IPS-NIHi7 (cell line): ENCODE data around the gene AFF3.

Source experiments
- DNase-seq: peaks from one replicate; pipeline ENCODE4 v3.0.0; 2012; ENCODE audit warnings: mixed read lengths; ENCODE audit errors: extremely low spot score

The AFF3 gene

GRCh38 chr2:99636144-99637034 is 506.0 kb downstream of the AFF3 start:
- DNase-seq = no peak

- DNase-seq = no peak
These were observed 506.7 kb downstream of the AFF3 start for GRCh38 chr2:99635710-99636109.

- DNase-seq = no peak
These were observed 508.2 kb downstream of the AFF3 start for GRCh38 chr2:99634234-99634633.

- no peak for DNase-seq
These were observed 510.7 kb downstream of the AFF3 start for GRCh38 chr2:99631700-99632099.

GRCh38 chr2:99629320-99629719 is 513.1 kb downstream of the AFF3 start:
- no peak for DNase-seq

GRCh38 chr2:99626158-99626557 is 516.2 kb downstream of the AFF3 start:
- DNase-seq = no peak

GRCh38 chr2:99624677-99625076 is 517.7 kb downstream of the AFF3 start:
- peak; percentile 26 for DNase-seq

- DNase-seq = no peak
These were observed 518.8 kb downstream of the AFF3 start for GRCh38 chr2:99623613-99624012.

- no peak for DNase-seq
These were observed 519.4 kb downstream of the AFF3 start for GRCh38 chr2:99623035-99623434.

- no peak for DNase-seq
These were observed 519.9 kb downstream of the AFF3 start for GRCh38 chr2:99622534-99622933.

- DNase-seq = no peak
These were observed 520.6 kb downstream of the AFF3 start for GRCh38 chr2:99621774-99622173.

GRCh38 chr2:99621106-99621505 is 521.3 kb downstream of the AFF3 start:
- DNase-seq = no peak

GRCh38 chr2:99619151-99619550 is 523.2 kb downstream of the AFF3 start:
- DNase-seq = no peak

- DNase-seq = no peak
These were observed 523.8 kb downstream of the AFF3 start for GRCh38 chr2:99618579-99619097.

- no peak for DNase-seq
These were observed 524.6 kb downstream of the AFF3 start for GRCh38 chr2:99617811-99618210.

GRCh38 chr2:99615247-99615771 is 527.1 kb downstream of the AFF3 start:
- peak; percentile 66 for DNase-seq

- DNase-seq = no peak
These were observed 528.4 kb downstream of the AFF3 start for GRCh38 chr2:99613980-99614379.

- DNase-seq = no peak
These were observed 530.6 kb downstream of the AFF3 start for GRCh38 chr2:99611786-99612185.

GRCh38 chr2:99611034-99611433 is 531.4 kb downstream of the AFF3 start:
- DNase-seq = no peak

GRCh38 chr2:99609851-99610381 is 532.5 kb downstream of the AFF3 start:
- no peak for DNase-seq

- no peak for DNase-seq
These were observed 533.5 kb downstream of the AFF3 start for GRCh38 chr2:99608861-99609260.

GRCh38 chr2:99607861-99608491 is 534.4 kb downstream of the AFF3 start:
- no peak for DNase-seq
